Type B pancreatic cell (in vitro differentiated cells): ENCODE data around the gene MICAL3. TPM values are rescaled to one million over a fixed set of nuclear protein-coding genes. Genes with fewer than 3 reads are reported as not detected.

Experiments
- DNase-seq: peaks from one replicate; pipeline ENCODE4 v3.0.0; 2021; ENCODE audit warnings: mixed read lengths; ENCODE audit not compliant: unreplicated experiment; ENCODE audit errors: extremely low spot score
- H3K27ac Mint-ChIP-seq: 2 replicates; pipeline ENCODE4 v1.8.0; 2021; ENCODE audit warnings: mild to moderate bottlenecking, mixed read lengths
- H3K27me3 Mint-ChIP-seq: 2 replicates; pipeline ENCODE4 v1.8.0; 2021; ENCODE audit warnings: mixed read lengths
- H3K36me3 Mint-ChIP-seq: 2 replicates; pipeline ENCODE4 v1.8.0; 2021; ENCODE audit warnings: mixed read lengths
- H3K4me1 Mint-ChIP-seq: one replicate; pipeline ENCODE4 v1.8.0; 2021; ENCODE audit warnings: mixed read lengths; ENCODE audit not compliant: unreplicated experiment
- H3K4me3 Mint-ChIP-seq: 2 replicates; pipeline ENCODE4 v1.8.0; 2021; ENCODE audit warnings: mild to moderate bottlenecking, mixed read lengths
- H3K9me3 Mint-ChIP-seq: 2 replicates; pipeline ENCODE4 v1.8.0; 2021; ENCODE audit warnings: mixed read lengths
- CTCF ChIP-seq: fragments of 200-600 bp; sonication (generic); conservative IDR thresholded peaks from 2 replicates; pipeline ENCODE4 v1.5.0; 2021; ENCODE audit warnings: antibody characterized with exemption, mild to moderate bottlenecking
- total RNA-seq: library from RNA; stranded (reverse); gene quantifications from 2 replicates; pipeline ENCODE4 v1.2.1, GENCODE V29; 2021; ENCODE audit warnings: low replicate concordance

The MICAL3 gene
- total RNA-seq, 1 donor from 2014 or later: 56.4 TPM

GRCh38 chr22:17982572-17983141, 41.7 kb downstream of the MICAL3 start:
- no peak overlapping the region for H3K4me3 Mint-ChIP-seq
- H3K4me1 Mint-ChIP-seq: peaks cover 11% of the 10 kb centered on the region
- no peak for DNase-seq
- H3K27me3 Mint-ChIP-seq: no peaks in the 10 kb centered on the region
- no peaks in the 10 kb centered on the region for H3K36me3 Mint-ChIP-seq
- no peaks in the 10 kb centered on the region for H3K9me3 Mint-ChIP-seq
- no peak overlapping the region for H3K27ac Mint-ChIP-seq
- TF ChIP-seq CTCF: no peak

GRCh38 chr22:17981497-17981896, 42.9 kb downstream of the MICAL3 start:
- DNase-seq: no peak
- H3K4me1 Mint-ChIP-seq: peaks cover 11% of the 10 kb centered on the region
- H3K4me3 Mint-ChIP-seq: no peak overlapping the region
- peaks cover 4% of the 10 kb centered on the region for H3K36me3 Mint-ChIP-seq
- H3K9me3 Mint-ChIP-seq: no peaks in the 10 kb centered on the region
- no peak for TF ChIP-seq CTCF
- no peak overlapping the region for H3K27ac Mint-ChIP-seq
- H3K27me3 Mint-ChIP-seq: no peaks in the 10 kb centered on the region

GRCh38 chr22:17980638-17981051, 43.7 kb downstream of the MICAL3 start:
- no peaks in the 10 kb centered on the region for H3K9me3 Mint-ChIP-seq
- H3K27ac Mint-ChIP-seq: no peak overlapping the region
- peaks cover 11% of the 10 kb centered on the region for H3K4me1 Mint-ChIP-seq
- no peak for TF ChIP-seq CTCF
- H3K36me3 Mint-ChIP-seq: peaks cover 4% of the 10 kb centered on the region
- no peak overlapping the region for H3K4me3 Mint-ChIP-seq
- no peaks in the 10 kb centered on the region for H3K27me3 Mint-ChIP-seq
- DNase-seq: no peak

- Mint-ChIP-seq H3K9me3 (no peaks in the 10 kb centered on the region), H3K4me3 (no peak overlapping the region), H3K36me3 (peaks cover 4% of the 10 kb centered on the region), H3K27ac (no peak overlapping the region), H3K4me1 (peaks cover 11% of the 10 kb centered on the region), H3K27me3 (no peaks in the 10 kb centered on the region)
- no peak for DNase-seq
- no peak for TF ChIP-seq CTCF
Measured at GRCh38 chr22:17980015-17980590, 44.3 kb downstream of the MICAL3 start.

GRCh38 chr22:17978027-17978426, 46.3 kb downstream of the MICAL3 start:
- H3K27me3 Mint-ChIP-seq: no peaks in the 10 kb centered on the region
- no peak for TF ChIP-seq CTCF
- no peaks in the 10 kb centered on the region for H3K9me3 Mint-ChIP-seq
- H3K4me3 Mint-ChIP-seq: no peak overlapping the region
- no peak for DNase-seq
- H3K27ac Mint-ChIP-seq: no peak overlapping the region
- peaks cover 4% of the 10 kb centered on the region for H3K36me3 Mint-ChIP-seq
- H3K4me1 Mint-ChIP-seq: peaks cover 16% of the 10 kb centered on the region
